Psoas muscle (tissue), 8 donors: Measurements from ENCODE around the gene CERS1. TPM values are rescaled to one million over a fixed set of nuclear protein-coding genes. Genes with fewer than 3 reads are reported as not detected.

Source experiments
- ATAC-seq, 4 donors: fragments of 200-7000 bp; cut with Tn5 transposase; one replicate each; pipeline ENCODE4 v1.9.1; 2020; ENCODE audit warnings: moderate library complexity in 3 of 4, mild to moderate bottlenecking in 2 of 4
- DNase-seq, 2 donors: peaks; one replicate each; pipeline ENCODE4 v3.0.0-alpha.2; 2020
- H3K27ac ChIP-seq: fragments of 200-600 bp; one replicate; pipeline ENCODE4 v1.8.0; 2022
- H3K27me3 ChIP-seq, 3 donors: fragments of 200-600 bp in 1 of 3; one replicate each; pipeline versions ENCODE4 v1.6.1 to v1.8.0; 2013 to 2022; ENCODE audit warnings: low read length in 2 of 3, mild to moderate bottlenecking in 2 of 3, moderate library complexity in 1 of 3; ENCODE audit not compliant: insufficient read depth in 3 of 3
- H3K36me3 ChIP-seq, 2 donors: fragments of 200-600 bp in 1 of 2; one replicate each; pipeline versions ENCODE4 v1.6.1 to v1.8.0; 2013 to 2022; ENCODE audit warnings: low read depth in 1 of 2, mild to moderate bottlenecking in 1 of 2, moderate library complexity in 1 of 2; ENCODE audit not compliant: insufficient read depth in 1 of 2
- H3K4me1 ChIP-seq: fragments of 200-600 bp; one replicate; pipeline ENCODE4 v1.8.0; 2022
- H3K4me3 ChIP-seq: fragments of 200-600 bp; one replicate; pipeline ENCODE4 v1.8.0; 2022; ENCODE audit warnings: mild to moderate bottlenecking
- H3K9me3 ChIP-seq: fragments of 200-600 bp; one replicate; pipeline ENCODE4 v1.8.0; 2022
- CTCF ChIP-seq: fragments of 200-600 bp; IDR thresholded peaks from one replicate; pipeline ENCODE4 v1.8.0; 2022; ENCODE audit warnings: antibody characterized with exemption
- WGBS, 3 donors: extraction: QIAGEN DNeasy Blood & Tissue Kit; methylation state at CpG; one replicate each; pipeline versions ENCODE4 v1.1.6 to v1.1.7; 2013; 5-methylcytosine and 5-hydroxymethylcytosine counted together
- intact Hi-C, 2 donors: fragments of 100-400 bp; cut with DNase I; formaldehyde crosslinking; loops; one replicate each; pipeline versions ENCODE4 v1.11.0 to v1.14.2; 2022
- polyA plus RNA-seq, 3 donors: library from polyadenylated mRNA; stranded (reverse); fragments of 200-250 nt; gene quantifications; one replicate each; pipeline ENCODE4 v1.2.3, GENCODE V29; 2013
- total RNA-seq, 4 donors: library from RNA; stranded (reverse); fragmentation: NEBNext Ultra II Directional in 2 of 4; extraction: Animal tissue kit (Norgen Biotek cat#: 25700) in 2 of 4; gene quantifications; one replicate each; pipeline versions ENCODE4 v1.2.1 to v1.2.4, GENCODE V29; 2021 to 2023
- donor health status: healthy with polysubstance abuse.
- donor health status: DM: no; HTN: no; CAD: no; lungs with moderate emphysema.
- donor health status: Bipolar disorder and iron deficiency.
- donor health status: healthy.
- donor health status: DM: yes; HTN: yes; CAD: no.
- donor health status: DM: no; HTN: no; CAD: no.
- donor health status: DM: no; HTN: no; CAD: no.
- donor health status: DM: yes; HTN: yes; CAD: no.

Gene CERS1
- total and polyA plus RNA-seq, 7 donors: 2.1 to 6.4 (median 4.5) TPM

GRCh38 chr19:18833849-18834643 lies 61.9 kb downstream of the CERS1 start:
- Histone ChIP-seq H3K9me3 (no peaks in the 10 kb centered on the region), H3K27ac (no peak overlapping the region), H3K4me1 (peaks cover 42% of the 10 kb centered on the region), H3K36me3 (peaks cover 4 to 27% of the 10 kb centered on the region in 2 donors), H3K27me3 (no peaks in the 10 kb centered on the region), H3K4me3 (peak overlapping the region; percentile 97)
- intact Hi-C loops: loop anchor here in 1 of 2 donors (10.0 kb wide), 1 partner anchor 149 kb away; the partner anchor contains the start of gene CRTC1
- no peak for TF ChIP-seq CTCF
- no peak for DNase-seq
- ATAC-seq: no peak
- 21 to 38% (median 29%) methylated on average over 18 of the region's 18 CpGs for WGBS, 3 donors

- ATAC-seq (no peak), DNase-seq (no peak)
- no peak for TF ChIP-seq CTCF
- Histone ChIP-seq H3K9me3 (no peaks in the 10 kb centered on the region), H3K4me3 (peak overlapping the region; percentile 97), H3K4me1 (peaks cover 33% of the 10 kb centered on the region), H3K36me3 (peaks cover 4 to 27% of the 10 kb centered on the region in 2 donors), H3K27ac (peak overlapping the region; percentile 93), H3K27me3 (no peaks in the 10 kb centered on the region)
- WGBS, 3 donors: 4 to 11% (median 7%) methylated on average over 9 of the region's 9 CpGs
- intact Hi-C loops: loop anchor here in 1 of 2 donors (10.0 kb wide), 1 partner anchor 148 kb away; the partner anchor contains the start of gene CRTC1
These were observed 62.8 kb downstream of the CERS1 start for GRCh38 chr19:18833141-18833476.

- ATAC-seq: peak; percentile 26 to 46 (median 39)
- Histone ChIP-seq H3K9me3 (peaks cover 3% of the 10 kb centered on the region), H3K27ac (peak overlapping the region; percentile 93), H3K4me1 (peaks cover 28% of the 10 kb centered on the region), H3K36me3 (peaks cover 4 to 27% of the 10 kb centered on the region in 2 donors), H3K4me3 (peak overlapping the region; percentile 97), H3K27me3 (no peaks in the 10 kb centered on the region)
- TF ChIP-seq CTCF: no peak
- no peak for DNase-seq
- 0 to 1% (median 1%) methylated on average over 51 to 69 of the region's 69 CpGs for WGBS, 3 donors
- intact Hi-C loops: loop anchor here in 1 of 2 donors (10.0 kb wide), 1 partner anchor 148 kb away; the partner anchor contains the start of gene CRTC1
These were observed 63.4 kb downstream of the CERS1 start for GRCh38 chr19:18832306-18833140.

GRCh38 chr19:18831524-18832305 lies 64.2 kb downstream of the CERS1 start, which contains the start of gene UPF1:
Gene UPF1 (plus strand): TSS chr19:18831959. CDS start chr19:18832210, 251 bp downstream.
- Histone ChIP-seq H3K36me3 (peaks cover 4 to 27% of the 10 kb centered on the region in 2 donors), H3K9me3 (peaks cover 11% of the 10 kb centered on the region), H3K27ac (peak within 1 kb of the TSS; percentile 93), H3K4me3 (peak within 1 kb of the TSS; percentile 97), H3K27me3 (no peaks in the 10 kb centered on the region), H3K4me1 (peaks cover 28% of the 10 kb centered on the region)
- DNase-seq (peak; percentile 95 to 98), ATAC-seq (peak; percentile 93 to 96 (median 94))
- TF ChIP-seq CTCF: no peak
- 0 to 1% (median 0%) methylated on average over 73 to 96 of the region's 96 CpGs for WGBS, 3 donors
- intact Hi-C loops: loop anchor here in 1 of 2 donors (10.0 kb wide), 1 partner anchor 147 kb away; the partner anchor contains the start of gene CRTC1
